GM23338 (cell line): ENCODE data around the gene UNC5B. TPM values are rescaled to one million over a fixed set of nuclear protein-coding genes. Genes with fewer than 3 reads are reported as not detected.

Source experiments
- ATAC-seq: fragments of 200-7000 bp; cut with Tn5 transposase; 3 replicates; pipeline ENCODE4 v1.9.1; 2020
- DNase-seq: peaks from one replicate; pipeline ENCODE4 v3.0.0-alpha.2; 2015; ENCODE audit warnings: low spot score
- H2AFZ ChIP-seq: fragments of 200-600 bp; sonication (generic); 2 replicates; pipeline ENCODE4 v1.8.0; 2016; ENCODE audit warnings: antibody characterized with exemption, mild to moderate bottlenecking, moderate library complexity
- H3F3A ChIP-seq: fragments of 200-600 bp; sonication (generic); replicated peaks from 2 replicates; pipeline ENCODE4 v1.8.0; 2017; ENCODE audit warnings: antibody characterized with exemption, mixed run types, low read depth
- H3K27ac ChIP-seq: fragments of 200-600 bp; sonication (generic); 2 replicates; pipeline ENCODE4 v1.6.1; 2016; ENCODE audit warnings: low read depth
- H3K27me3 ChIP-seq: fragments of 200-600 bp; sonication (generic); 2 replicates; pipeline ENCODE4 v1.8.0; 2016; ENCODE audit warnings: mild to moderate bottlenecking, mixed run types, moderate library complexity; ENCODE audit not compliant: insufficient read depth
- H3K36me3 ChIP-seq: fragments of 200-600 bp; sonication (generic); 2 replicates; pipeline ENCODE4 v1.8.0; 2016; ENCODE audit warnings: mild to moderate bottlenecking; ENCODE audit not compliant: insufficient read depth
- H3K4me1 ChIP-seq: fragments of 200-600 bp; sonication (generic); 2 replicates; pipeline ENCODE4 v1.8.0; 2016; ENCODE audit warnings: mild to moderate bottlenecking, moderate library complexity; ENCODE audit not compliant: insufficient read depth
- H3K4me2 ChIP-seq: fragments of 200-600 bp; sonication (generic); 2 replicates; pipeline ENCODE4 v1.7.1; 2017; ENCODE audit warnings: mixed run types
- H3K4me3 ChIP-seq: fragments of 200-600 bp; sonication (generic); 2 replicates; pipeline ENCODE4 v1.6.1; 2016; ENCODE audit warnings: mixed run types
- H3K79me2 ChIP-seq: fragments of 200-600 bp; sonication (generic); replicated peaks from 2 replicates; pipeline ENCODE4 v1.8.0; 2017; ENCODE audit warnings: mild to moderate bottlenecking; ENCODE audit not compliant: insufficient read depth
- H3K9me2 ChIP-seq: fragments of 200-600 bp; sonication (generic); 2 replicates; pipeline ENCODE4 v1.8.0; 2017; ENCODE audit not compliant: insufficient read depth
- H4K20me1 ChIP-seq: fragments of 200-600 bp; sonication (generic); replicated peaks from 2 replicates; pipeline ENCODE4 v1.8.0; 2017; ENCODE audit warnings: mild to moderate bottlenecking; ENCODE audit not compliant: insufficient read depth
- H3K27ac Mint-ChIP-seq: 2 replicates; pipeline ENCODE4 v1.8.0; 2020; ENCODE audit warnings: inconsistent platforms, mild to moderate bottlenecking, moderate library complexity, mixed read lengths
- H3K27me3 Mint-ChIP-seq: 3 replicates; pipeline ENCODE4 v1.8.0; 2022; ENCODE audit warnings: low read depth, mild to moderate bottlenecking, moderate library complexity, mixed read lengths, inconsistent platforms; ENCODE audit not compliant: insufficient read depth, poor library complexity
- H3K36me3 Mint-ChIP-seq: 3 replicates; pipeline ENCODE4 v1.8.0; 2021; ENCODE audit warnings: low read depth, mild to moderate bottlenecking, inconsistent platforms, moderate library complexity, mixed read lengths
- H3K4me1 Mint-ChIP-seq: 3 replicates; pipeline ENCODE4 v1.8.0; 2020; ENCODE audit warnings: mild to moderate bottlenecking, inconsistent platforms, mixed read lengths
- H3K4me3 Mint-ChIP-seq: 3 replicates; pipeline ENCODE4 v1.8.0; 2021; ENCODE audit warnings: moderate library complexity, mild to moderate bottlenecking, inconsistent platforms, mixed read lengths
- H3K9me3 Mint-ChIP-seq: 3 replicates; pipeline ENCODE4 v1.8.0; 2020; ENCODE audit warnings: moderate library complexity, mild to moderate bottlenecking, inconsistent platforms, mixed read lengths
- CREB1 ChIP-seq: fragments of 250-450 bp; sonication (Bioruptor Pico); IDR thresholded peaks from 2 replicates; pipeline ENCODE4 v1.5.0; 2020; ENCODE audit warnings: low read depth, mild to moderate bottlenecking, moderate library complexity
- CTCF ChIP-seq, 2 experiments: fragments of 200-600 bp in 1 of 2; sonication (generic) in 1 of 2; conservative IDR thresholded peaks; 2 replicates each; pipeline versions ENCODE4 v1.5.1 to v1.6.1; 2016 to 2017; ENCODE audit warnings: antibody characterized with exemption in 2 of 2, low read depth in 2 of 2, mild to moderate bottlenecking in 2 of 2, moderate library complexity in 1 of 2
- EZH2 ChIP-seq: fragments of 200-600 bp; sonication (generic); IDR thresholded peaks from one replicate; pipeline ENCODE4 v1.8.0; 2017; ENCODE audit warnings: antibody characterized with exemption, mild to moderate bottlenecking, low read depth; ENCODE audit not compliant: unreplicated experiment
- EZH2phosphoT487 ChIP-seq: fragments of 200-600 bp; sonication (generic); IDR thresholded peaks from one replicate; pipeline ENCODE4 v1.8.1; 2018; ENCODE audit warnings: antibody characterized with exemption; ENCODE audit not compliant: unreplicated experiment
- JUNB ChIP-seq: IDR thresholded peaks from one replicate; pipeline ENCODE4 v1.6.1; 2016; ENCODE audit warnings: antibody characterized with exemption; ENCODE audit not compliant: unreplicated experiment
- NANOG ChIP-seq: IDR thresholded peaks from 2 replicates; pipeline ENCODE4 v1.6.1; 2016; ENCODE audit warnings: antibody characterized with exemption, borderline replicate concordance
- POLR2AphosphoS5 ChIP-seq: IDR thresholded peaks from 2 replicates; pipeline ENCODE4 v1.6.1; 2016; ENCODE audit warnings: antibody characterized with exemption, low read depth
- STAT1 ChIP-seq: IDR thresholded peaks from one replicate; pipeline ENCODE4 v1.6.1; 2016; ENCODE audit warnings: antibody characterized with exemption; ENCODE audit not compliant: unreplicated experiment
- ZNF114 ChIP-seq: fragments of 250-450 bp; sonication (Bioruptor Pico); IDR thresholded peaks from 2 replicates; pipeline ENCODE4 v1.5.0; 2020; ENCODE audit warnings: mild to moderate bottlenecking, moderate library complexity
- ZNF331 ChIP-seq: fragments of 250-450 bp; sonication (Bioruptor Pico); IDR thresholded peaks from 2 replicates; pipeline ENCODE4 v1.5.0; 2020; ENCODE audit warnings: low read depth, mild to moderate bottlenecking, moderate library complexity
- polyA plus RNA-seq: library from polyadenylated mRNA; unstranded; fragments of >200 nt; fragmentation: Nextera tagmentation; extraction: Ambion mirVana; gene quantifications from 2 replicates; pipeline ENCODE4 v1.2.1, GENCODE V29; 2016
- total RNA-seq: library from RNA; depleted of rRNA; stranded (reverse); fragments of >200 nt; shearing (Covaris generic); gene quantifications from 2 replicates; pipeline ENCODE4 v1.2.3, GENCODE V29; 2014
- TF ChIP-seq, protein P1 (sequence below): IDR thresholded peaks from 2 replicates; pipeline ENCODE4 v1.6.1; 2016; ENCODE audit warnings: antibody characterized with exemption
- TF ChIP-seq, protein P2 (sequence below): fragments of 250-450 bp; sonication (Bioruptor Pico); IDR thresholded peaks from 2 replicates; pipeline ENCODE4 v1.5.0; 2020; ENCODE audit warnings: mild to moderate bottlenecking, moderate library complexity
- TF ChIP-seq, protein P3 (sequence below): IDR thresholded peaks from one replicate; pipeline ENCODE4 v1.6.1; 2018; ENCODE audit warnings: antibody characterized with exemption; ENCODE audit not compliant: unreplicated experiment

Gene UNC5B
- total and polyA plus RNA-seq, 2 experiments from 2014 or later = 8.0 to 31.2 TPM

GRCh38 chr10:71271662-71272055, 59.3 kb downstream of the UNC5B start:
- no peak overlapping the region for H3K4me3 Mint-ChIP-seq
- peaks cover 35% of the 10 kb centered on the region for H3K4me1 ChIP-seq
- no peaks in the 10 kb centered on the region for H3K9me2 ChIP-seq
- no peaks in the 10 kb centered on the region for H3K36me3 ChIP-seq
- H4K20me1 ChIP-seq = no peaks in the 10 kb centered on the region; the same call in 1 of the 2 replicates
- no peaks in the 10 kb centered on the region; the same call in 2 of the 3 replicates for H3K9me3 Mint-ChIP-seq
- peaks cover 66% of the 10 kb centered on the region for H3K4me1 Mint-ChIP-seq
- H3K79me2 ChIP-seq = peaks cover 40% of the 10 kb centered on the region
- H3K27ac ChIP-seq = no peak overlapping the region
- peaks cover 20% of the 10 kb centered on the region for H3K27me3 Mint-ChIP-seq
- TF ChIP-seq EZH2 = no peak
- TF ChIP-seq STAT1 = no peak
- TF ChIP-seq NANOG = no peak
- TF ChIP-seq, protein P1, sequence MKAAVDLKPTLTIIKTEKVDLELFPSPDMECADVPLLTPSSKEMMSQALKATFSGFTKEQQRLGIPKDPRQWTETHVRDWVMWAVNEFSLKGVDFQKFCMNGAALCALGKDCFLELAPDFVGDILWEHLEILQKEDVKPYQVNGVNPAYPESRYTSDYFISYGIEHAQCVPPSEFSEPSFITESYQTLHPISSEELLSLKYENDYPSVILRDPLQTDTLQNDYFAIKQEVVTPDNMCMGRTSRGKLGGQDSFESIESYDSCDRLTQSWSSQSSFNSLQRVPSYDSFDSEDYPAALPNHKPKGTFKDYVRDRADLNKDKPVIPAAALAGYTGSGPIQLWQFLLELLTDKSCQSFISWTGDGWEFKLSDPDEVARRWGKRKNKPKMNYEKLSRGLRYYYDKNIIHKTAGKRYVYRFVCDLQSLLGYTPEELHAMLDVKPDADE = no peak
- TF ChIP-seq CTCF (conservative IDR thresholded peaks at IDR 0.05; ENCODE audit: low read depth in 2 of 2) = no peak
- TF ChIP-seq EZH2phosphoT487 = no peak
- no peak for TF ChIP-seq ZNF331 (CRISPR knock-in tag)
- TF ChIP-seq CREB1 (CRISPR knock-in tag) = no peak
- TF ChIP-seq JUNB = no peak
- TF ChIP-seq, protein P2, sequence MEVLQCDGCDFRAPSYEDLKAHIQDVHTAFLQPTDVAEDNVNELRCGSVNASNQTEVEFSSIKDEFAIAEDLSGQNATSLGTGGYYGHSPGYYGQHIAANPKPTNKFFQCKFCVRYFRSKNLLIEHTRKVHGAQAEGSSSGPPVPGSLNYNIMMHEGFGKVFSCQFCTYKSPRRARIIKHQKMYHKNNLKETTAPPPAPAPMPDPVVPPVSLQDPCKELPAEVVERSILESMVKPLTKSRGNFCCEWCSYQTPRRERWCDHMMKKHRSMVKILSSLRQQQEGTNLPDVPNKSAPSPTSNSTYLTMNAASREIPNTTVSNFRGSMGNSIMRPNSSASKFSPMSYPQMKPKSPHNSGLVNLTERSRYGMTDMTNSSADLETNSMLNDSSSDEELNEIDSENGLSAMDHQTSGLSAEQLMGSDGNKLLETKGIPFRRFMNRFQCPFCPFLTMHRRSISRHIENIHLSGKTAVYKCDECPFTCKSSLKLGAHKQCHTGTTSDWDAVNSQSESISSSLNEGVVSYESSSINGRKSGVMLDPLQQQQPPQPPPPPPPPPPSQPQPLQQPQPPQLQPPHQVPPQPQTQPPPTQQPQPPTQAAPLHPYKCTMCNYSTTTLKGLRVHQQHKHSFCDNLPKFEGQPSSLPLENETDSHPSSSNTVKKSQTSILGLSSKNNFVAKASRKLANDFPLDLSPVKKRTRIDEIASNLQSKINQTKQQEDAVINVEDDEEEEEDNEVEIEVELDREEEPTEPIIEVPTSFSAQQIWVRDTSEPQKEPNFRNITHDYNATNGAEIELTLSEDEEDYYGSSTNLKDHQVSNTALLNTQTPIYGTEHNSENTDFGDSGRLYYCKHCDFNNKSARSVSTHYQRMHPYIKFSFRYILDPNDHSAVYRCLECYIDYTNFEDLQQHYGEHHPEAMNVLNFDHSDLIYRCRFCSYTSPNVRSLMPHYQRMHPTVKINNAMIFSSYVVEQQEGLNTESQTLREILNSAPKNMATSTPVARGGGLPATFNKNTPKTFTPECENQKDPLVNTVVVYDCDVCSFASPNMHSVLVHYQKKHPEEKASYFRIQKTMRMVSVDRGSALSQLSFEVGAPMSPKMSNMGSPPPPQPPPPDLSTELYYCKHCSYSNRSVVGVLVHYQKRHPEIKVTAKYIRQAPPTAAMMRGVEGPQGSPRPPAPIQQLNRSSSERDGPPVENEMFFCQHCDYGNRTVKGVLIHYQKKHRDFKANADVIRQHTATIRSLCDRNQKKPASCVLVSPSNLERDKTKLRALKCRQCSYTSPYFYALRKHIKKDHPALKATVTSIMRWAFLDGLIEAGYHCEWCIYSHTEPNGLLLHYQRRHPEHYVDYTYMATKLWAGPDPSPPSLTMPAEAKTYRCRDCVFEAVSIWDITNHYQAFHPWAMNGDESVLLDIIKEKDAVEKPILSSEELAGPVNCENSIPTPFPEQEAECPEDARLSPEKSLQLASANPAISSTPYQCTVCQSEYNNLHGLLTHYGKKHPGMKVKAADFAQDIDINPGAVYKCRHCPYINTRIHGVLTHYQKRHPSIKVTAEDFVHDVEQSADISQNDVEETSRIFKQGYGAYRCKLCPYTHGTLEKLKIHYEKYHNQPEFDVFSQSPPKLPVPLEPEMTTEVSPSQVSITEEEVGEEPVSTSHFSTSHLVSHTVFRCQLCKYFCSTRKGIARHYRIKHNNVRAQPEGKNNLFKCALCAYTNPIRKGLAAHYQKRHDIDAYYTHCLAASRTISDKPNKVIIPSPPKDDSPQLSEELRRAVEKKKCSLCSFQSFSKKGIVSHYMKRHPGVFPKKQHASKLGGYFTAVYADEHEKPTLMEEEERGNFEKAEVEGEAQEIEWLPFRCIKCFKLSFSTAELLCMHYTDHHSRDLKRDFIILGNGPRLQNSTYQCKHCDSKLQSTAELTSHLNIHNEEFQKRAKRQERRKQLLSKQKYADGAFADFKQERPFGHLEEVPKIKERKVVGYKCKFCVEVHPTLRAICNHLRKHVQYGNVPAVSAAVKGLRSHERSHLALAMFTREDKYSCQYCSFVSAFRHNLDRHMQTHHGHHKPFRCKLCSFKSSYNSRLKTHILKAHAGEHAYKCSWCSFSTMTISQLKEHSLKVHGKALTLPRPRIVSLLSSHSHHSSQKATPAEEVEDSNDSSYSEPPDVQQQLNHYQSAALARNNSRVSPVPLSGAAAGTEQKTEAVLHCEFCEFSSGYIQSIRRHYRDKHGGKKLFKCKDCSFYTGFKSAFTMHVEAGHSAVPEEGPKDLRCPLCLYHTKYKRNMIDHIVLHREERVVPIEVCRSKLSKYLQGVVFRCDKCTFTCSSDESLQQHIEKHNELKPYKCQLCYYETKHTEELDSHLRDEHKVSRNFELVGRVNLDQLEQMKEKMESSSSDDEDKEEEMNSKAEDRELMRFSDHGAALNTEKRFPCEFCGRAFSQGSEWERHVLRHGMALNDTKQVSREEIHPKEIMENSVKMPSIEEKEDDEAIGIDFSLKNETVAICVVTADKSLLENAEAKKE = no peak
- TF ChIP-seq POLR2AphosphoS5 = no peak
- no peak for TF ChIP-seq ZNF114 (CRISPR knock-in tag)
- TF ChIP-seq, protein P3, sequence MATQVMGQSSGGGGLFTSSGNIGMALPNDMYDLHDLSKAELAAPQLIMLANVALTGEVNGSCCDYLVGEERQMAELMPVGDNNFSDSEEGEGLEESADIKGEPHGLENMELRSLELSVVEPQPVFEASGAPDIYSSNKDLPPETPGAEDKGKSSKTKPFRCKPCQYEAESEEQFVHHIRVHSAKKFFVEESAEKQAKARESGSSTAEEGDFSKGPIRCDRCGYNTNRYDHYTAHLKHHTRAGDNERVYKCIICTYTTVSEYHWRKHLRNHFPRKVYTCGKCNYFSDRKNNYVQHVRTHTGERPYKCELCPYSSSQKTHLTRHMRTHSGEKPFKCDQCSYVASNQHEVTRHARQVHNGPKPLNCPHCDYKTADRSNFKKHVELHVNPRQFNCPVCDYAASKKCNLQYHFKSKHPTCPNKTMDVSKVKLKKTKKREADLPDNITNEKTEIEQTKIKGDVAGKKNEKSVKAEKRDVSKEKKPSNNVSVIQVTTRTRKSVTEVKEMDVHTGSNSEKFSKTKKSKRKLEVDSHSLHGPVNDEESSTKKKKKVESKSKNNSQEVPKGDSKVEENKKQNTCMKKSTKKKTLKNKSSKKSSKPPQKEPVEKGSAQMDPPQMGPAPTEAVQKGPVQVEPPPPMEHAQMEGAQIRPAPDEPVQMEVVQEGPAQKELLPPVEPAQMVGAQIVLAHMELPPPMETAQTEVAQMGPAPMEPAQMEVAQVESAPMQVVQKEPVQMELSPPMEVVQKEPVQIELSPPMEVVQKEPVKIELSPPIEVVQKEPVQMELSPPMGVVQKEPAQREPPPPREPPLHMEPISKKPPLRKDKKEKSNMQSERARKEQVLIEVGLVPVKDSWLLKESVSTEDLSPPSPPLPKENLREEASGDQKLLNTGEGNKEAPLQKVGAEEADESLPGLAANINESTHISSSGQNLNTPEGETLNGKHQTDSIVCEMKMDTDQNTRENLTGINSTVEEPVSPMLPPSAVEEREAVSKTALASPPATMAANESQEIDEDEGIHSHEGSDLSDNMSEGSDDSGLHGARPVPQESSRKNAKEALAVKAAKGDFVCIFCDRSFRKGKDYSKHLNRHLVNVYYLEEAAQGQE = no peak
- H3K4me3 ChIP-seq = no peak overlapping the region
- peaks cover 7% of the 10 kb centered on the region for H3F3A ChIP-seq
- H3K36me3 Mint-ChIP-seq = no peaks in the 10 kb centered on the region; the same call in 2 of the 3 replicates
- H3K27me3 ChIP-seq = no peaks in the 10 kb centered on the region
- no peak overlapping the region for H2AFZ ChIP-seq
- DNase-seq (no peak), ATAC-seq (no peak)
- no peak overlapping the region for H3K4me2 ChIP-seq
- peak overlapping the region; percentile 80; the same call in 1 of the 2 replicates for H3K27ac Mint-ChIP-seq
